ENCODE results near the gene BRK1.

BRK1 gene

GRCh38 chr3:10140996-10141546 is 25.6 kb downstream of the BRK1 start:
- CTCF ChIA-PET = interaction anchor here (0.6 kb wide), 1 partner anchor 63 kb away, joined by 4 read pairs; no protein-coding TSS in a partner anchor
- POLR2A ChIA-PET = interaction anchor here (0.6 to 1.4 kb wide), 14 partner anchors 12 to 123 kb away, joined by 3 to 12 read pairs (median 3); partner anchors contain the start of genes FANCD2OS, IRAK2 and TATDN2
- no peak for DNase-seq (ENCODE audit: extremely low spot score)

GRCh38 chr3:10142707-10143560 is 27.5 kb downstream of the BRK1 start:
- peak; percentile 15 for DNase-seq (ENCODE audit: extremely low spot score)
- CTCF ChIA-PET = no interaction called here
- POLR2A ChIA-PET = no interaction called here
- TF ChIP-seq ZNF384 (IDR thresholded peaks at IDR 0.05) (peak; percentile 83), SUZ12 (IDR thresholded peaks at IDR 0.05) (no peak)

More at GRCh38 chr3:10140996-10141546, 25.6 kb downstream of the BRK1 start:
- TF ChIP-seq ZNF384 (IDR thresholded peaks at IDR 0.05) = peak; percentile 81
- TF ChIP-seq TARDBP (IDR thresholded peaks at IDR 0.05) = no peak

- no peak for TF ChIP-seq ELF4 (IDR thresholded peaks at IDR 0.05)
- TF ChIP-seq FOXA1 (IDR thresholded peaks at IDR 0.05) = no peak
- TF ChIP-seq LEF1 (IDR thresholded peaks at IDR 0.05; ENCODE audit: borderline replicate concordance) = no peak
- no peak for TF ChIP-seq CTBP1 (IDR thresholded peaks at IDR 0.05; ENCODE audit: borderline replicate concordance)
- TF ChIP-seq FOXK2 (IDR thresholded peaks at IDR 0.05) = no peak
- no peak for TF ChIP-seq SP1 (IDR thresholded peaks at IDR 0.05)
- TF ChIP-seq TARDBP (IDR thresholded peaks at IDR 0.05) = no peak
- TF ChIP-seq L3MBTL2 (conservative IDR thresholded peaks at IDR 0.05) = no peak
- TF ChIP-seq ZNF384 (IDR thresholded peaks at IDR 0.05) = no peak
- no peak for TF ChIP-seq SUZ12 (IDR thresholded peaks at IDR 0.05)
- TF ChIP-seq PKNOX1 (IDR thresholded peaks at IDR 0.05) = no peak
- no peak for TF ChIP-seq NFRKB (IDR thresholded peaks at IDR 0.05)
- TF ChIP-seq ARNT (IDR thresholded peaks at IDR 0.05) = no peak
- no peak for TF ChIP-seq HDGF (IDR thresholded peaks at IDR 0.05; ENCODE audit: borderline replicate concordance)
- POLR2A ChIA-PET = no interaction called here
- no peak for DNase-seq (ENCODE audit: extremely low spot score)
- CTCF ChIA-PET = no interaction called here
Observed at GRCh38 chr3:10145685-10146084, 30.2 kb downstream of the BRK1 start.

- DNase-seq (ENCODE audit: extremely low spot score) = no peak
- CTCF ChIA-PET = no interaction called here
Observed at GRCh38 chr3:10149226-10149625, 33.8 kb downstream of the BRK1 start.

GRCh38 chr3:10150987-10151386 is 35.5 kb downstream of the BRK1 start:
- CTCF ChIA-PET = no interaction called here
- POLR2A ChIA-PET = interaction anchor here (1.0 kb wide), 1 partner anchor 38 kb away, joined by 5 read pairs; no protein-coding TSS in a partner anchor
- DNase-seq (ENCODE audit: extremely low spot score) = no peak
- no peak for TF ChIP-seq NFRKB (IDR thresholded peaks at IDR 0.05)
- no peak for TF ChIP-seq ZNF384 (IDR thresholded peaks at IDR 0.05)
- no peak for TF ChIP-seq FOXA1 (IDR thresholded peaks at IDR 0.05)
- no peak for TF ChIP-seq FOXM1 (IDR thresholded peaks at IDR 0.05; ENCODE audit: borderline replicate concordance)
- no peak for TF ChIP-seq CTBP1 (IDR thresholded peaks at IDR 0.05; ENCODE audit: borderline replicate concordance)
- no peak for TF ChIP-seq LEF1 (IDR thresholded peaks at IDR 0.05; ENCODE audit: borderline replicate concordance)
- TF ChIP-seq TARDBP (IDR thresholded peaks at IDR 0.05) = no peak
- TF ChIP-seq FOXK2 (IDR thresholded peaks at IDR 0.05) = no peak
- no peak for TF ChIP-seq SP1 (IDR thresholded peaks at IDR 0.05)
- no peak for TF ChIP-seq SUZ12 (IDR thresholded peaks at IDR 0.05)
- no peak for TF ChIP-seq BHLHE40 (IDR thresholded peaks at IDR 0.05; ENCODE audit: borderline replicate concordance)
- TF ChIP-seq HDGF (IDR thresholded peaks at IDR 0.05; ENCODE audit: borderline replicate concordance) = no peak
- TF ChIP-seq L3MBTL2 (conservative IDR thresholded peaks at IDR 0.05) = no peak
- TF ChIP-seq PKNOX1 (IDR thresholded peaks at IDR 0.05) = no peak
- TF ChIP-seq ELF4 (IDR thresholded peaks at IDR 0.05) = no peak
- TF ChIP-seq ARNT (IDR thresholded peaks at IDR 0.05) = no peak

More at GRCh38 chr3:10149226-10149625, 33.8 kb downstream of the BRK1 start:
- no peak for TF ChIP-seq FOXK2 (IDR thresholded peaks at IDR 0.05)
- TF ChIP-seq FOXM1 (IDR thresholded peaks at IDR 0.05; ENCODE audit: borderline replicate concordance) = no peak
- TF ChIP-seq HDGF (IDR thresholded peaks at IDR 0.05; ENCODE audit: borderline replicate concordance) = no peak
- TF ChIP-seq BHLHE40 (IDR thresholded peaks at IDR 0.05; ENCODE audit: borderline replicate concordance) = no peak
- no peak for TF ChIP-seq NFRKB (IDR thresholded peaks at IDR 0.05)
- TF ChIP-seq TARDBP (IDR thresholded peaks at IDR 0.05) = no peak
- TF ChIP-seq ARNT (IDR thresholded peaks at IDR 0.05) = no peak
- no peak for TF ChIP-seq FOXA1 (IDR thresholded peaks at IDR 0.05)
- POLR2A ChIA-PET = no interaction called here

- DNase-seq (ENCODE audit: extremely low spot score) = no peak
- ChIA-PET CTCF (no interaction called here), POLR2A (interaction anchor here (1.4 kb wide), 1 partner anchor 10 kb away, joined by 3 read pairs; no protein-coding TSS in a partner anchor)
- TF ChIP-seq CTBP1 (IDR thresholded peaks at IDR 0.05; ENCODE audit: borderline replicate concordance) (no peak), HDGF (IDR thresholded peaks at IDR 0.05; ENCODE audit: borderline replicate concordance) (no peak), TARDBP (IDR thresholded peaks at IDR 0.05) (no peak), L3MBTL2 (conservative IDR thresholded peaks at IDR 0.05) (no peak), FOXM1 (IDR thresholded peaks at IDR 0.05; ENCODE audit: borderline replicate concordance) (no peak), FOXK2 (IDR thresholded peaks at IDR 0.05) (no peak), SP1 (IDR thresholded peaks at IDR 0.05) (no peak), ARNT (IDR thresholded peaks at IDR 0.05) (no peak), FOXA1 (IDR thresholded peaks at IDR 0.05) (no peak), ELF4 (IDR thresholded peaks at IDR 0.05) (no peak), SUZ12 (IDR thresholded peaks at IDR 0.05) (no peak), NFRKB (IDR thresholded peaks at IDR 0.05) (no peak), BHLHE40 (IDR thresholded peaks at IDR 0.05; ENCODE audit: borderline replicate concordance) (no peak), LEF1 (IDR thresholded peaks at IDR 0.05; ENCODE audit: borderline replicate concordance) (no peak), ZNF384 (IDR thresholded peaks at IDR 0.05) (no peak), PKNOX1 (IDR thresholded peaks at IDR 0.05) (no peak)
Observed at GRCh38 chr3:10154335-10155122, 39.1 kb downstream of the BRK1 start.

Measured in HEK293T (cell line).